GM10248 (cell line): ENCODE measurements around the gene TTC7B.

Experiments
- CTCF ChIA-PET: fragments of 300-600 bp; sonication (Branson Sonifier 250); formaldehyde crosslinking; extraction: SDS; loops from one replicate; lab custom pipeline; 2021; ENCODE audit warnings: antibody characterized with exemption; lab: Yijun Ruan, JAX
- POLR2A ChIA-PET: fragments of 350-650 bp; sonication (Branson Sonifier 250); formaldehyde crosslinking; extraction: SDS; loops from one replicate; lab custom pipeline; 2020; ENCODE audit warnings: antibody characterized with exemption; lab: Yijun Ruan, JAX
- DNase-seq: peaks from one replicate; pipeline ENCODE4 v3.0.0; 2012; ENCODE audit errors: extremely low spot score
- CTCF ChIP-seq: IDR thresholded peaks from 2 replicates; pipeline ENCODE4 v1.5.1; 2012; ENCODE audit warnings: mild to moderate bottlenecking, low read depth; ENCODE audit errors: extremely low read depth, missing control alignments, control extremely low read depth

Gene TTC7B

GRCh38 chr14:90523544-90523943, 292.7 kb downstream of the TTC7B start:
- no peak for DNase-seq
- TF ChIP-seq CTCF = no peak
- CTCF ChIA-PET = no interaction called here
- POLR2A ChIA-PET = no interaction called here

GRCh38 chr14:90522571-90523191, 293.5 kb downstream of the TTC7B start:
- no peak for TF ChIP-seq CTCF
- DNase-seq = no peak
- ChIA-PET CTCF (no interaction called here), POLR2A (no interaction called here)

GRCh38 chr14:90521930-90522483, 294.2 kb downstream of the TTC7B start:
- TF ChIP-seq CTCF = no peak
- CTCF ChIA-PET = no interaction called here
- no peak for DNase-seq
- POLR2A ChIA-PET = no interaction called here

GRCh38 chr14:90521084-90521929, 294.9 kb downstream of the TTC7B start:
- no peak for DNase-seq
- CTCF ChIA-PET = no interaction called here
- no peak for TF ChIP-seq CTCF
- POLR2A ChIA-PET = interaction anchor here (0.5 kb wide), 1 partner anchor 576 kb away, joined by 4 read pairs; no protein-coding TSS in a partner anchor

GRCh38 chr14:90520326-90520725, 295.9 kb downstream of the TTC7B start:
- TF ChIP-seq CTCF = no peak
- DNase-seq = no peak
- ChIA-PET POLR2A (no interaction called here), CTCF (no interaction called here)

- TF ChIP-seq CTCF = no peak
- POLR2A ChIA-PET = no interaction called here
- no peak for DNase-seq
- CTCF ChIA-PET = interaction anchor here (1.2 kb wide), 1 partner anchor 178 kb away, joined by 3 read pairs; no protein-coding TSS in a partner anchor
Measured at GRCh38 chr14:90519262-90519920, 296.8 kb downstream of the TTC7B start.
